Measurements from ENCODE around the gene AMBP. TPM values are rescaled to one million over a fixed set of nuclear protein-coding genes. Genes with fewer than 3 reads are reported as not detected.

Gene AMBP
- total and polyA plus RNA-seq, 2 donors from 2014 or later, result 5.3 to 43.5 TPM

- Histone ChIP-seq H3K4me3 (ENCODE audit: low read length in 3 of 3) (no peak overlapping the region), H3K9me3 (ENCODE audit: control insufficient read depth in 2 of 3, insufficient read depth in 1 of 3, low read length in 3 of 3) (no peaks in the 10 kb centered on the region), H3K27ac (ENCODE audit: low read depth in 2 of 2, low read length in 2 of 2) (no peak overlapping the region), H3K9ac (ENCODE audit: low read length in 3 of 3) (no peak overlapping the region), H3K27me3 (ENCODE audit: control insufficient read depth, insufficient read depth, low read length) (no peaks in the 10 kb centered on the region), H3K36me3 (ENCODE audit: control insufficient read depth in 2 of 3, insufficient read depth in 3 of 3, low read length in 3 of 3) (peaks cover 10 to 52% (median 44%) of the 10 kb centered on the region in 3 donors), H3K4me1 (ENCODE audit: control insufficient read depth in 2 of 3, insufficient read depth in 2 of 3, low read depth in 1 of 3, low read length in 3 of 3) (no peaks in the 10 kb centered on the region)
- FAIRE-seq (no peak), DNase-seq (peak in 2 of 5 donors; percentile 0 to 19)
- intact Hi-C loops (cut with DNase I), result no loop called here
- no peak for TF ChIP-seq CTCF (IDR thresholded peaks at IDR 0.05; ENCODE audit: borderline replicate concordance, extremely low read depth, insufficient read depth)
Observed at GRCh38 chr9:114048533-114049415, 29.3 kb downstream of the AMBP start.

GRCh38 chr9:114047717-114048116 lies 30.4 kb downstream of the AMBP start:
- TF ChIP-seq CTCF (IDR thresholded peaks at IDR 0.05; ENCODE audit: borderline replicate concordance, extremely low read depth, insufficient read depth), result peak; percentile 30
- no peak overlapping the region for H3K9ac ChIP-seq (ENCODE audit: low read length in 3 of 3)
- H3K4me3 ChIP-seq (ENCODE audit: low read length in 3 of 3), result no peak overlapping the region
- no peak for FAIRE-seq
- intact Hi-C loops (cut with DNase I), result no loop called here
- no peaks in the 10 kb centered on the region for H3K27me3 ChIP-seq (ENCODE audit: control insufficient read depth, insufficient read depth, low read length)
- H3K36me3 ChIP-seq (ENCODE audit: control insufficient read depth in 2 of 3, insufficient read depth in 3 of 3, low read length in 3 of 3), result peaks cover 8 to 52% (median 38%) of the 10 kb centered on the region in 3 donors
- no peak overlapping the region for H3K27ac ChIP-seq (ENCODE audit: low read depth in 2 of 2, low read length in 2 of 2)
- H3K4me1 ChIP-seq (ENCODE audit: control insufficient read depth in 2 of 3, insufficient read depth in 2 of 3, low read depth in 1 of 3, low read length in 3 of 3), result no peaks in the 10 kb centered on the region
- DNase-seq, result peak in 2 of 5 donors; percentile 7 to 23
- H3K9me3 ChIP-seq (ENCODE audit: control insufficient read depth in 2 of 3, insufficient read depth in 1 of 3, low read length in 3 of 3), result no peaks in the 10 kb centered on the region

GRCh38 chr9:114046875-114047274 lies 31.2 kb downstream of the AMBP start:
- Histone ChIP-seq H3K36me3 (ENCODE audit: control insufficient read depth in 2 of 3, insufficient read depth in 3 of 3, low read length in 3 of 3) (peaks cover 8 to 49% (median 34%) of the 10 kb centered on the region in 3 donors), H3K9ac (ENCODE audit: low read length in 3 of 3) (no peak overlapping the region), H3K4me1 (ENCODE audit: control insufficient read depth in 2 of 3, insufficient read depth in 2 of 3, low read depth in 1 of 3, low read length in 3 of 3) (no peaks in the 10 kb centered on the region), H3K27ac (ENCODE audit: low read depth in 2 of 2, low read length in 2 of 2) (no peak overlapping the region), H3K4me3 (ENCODE audit: low read length in 3 of 3) (no peak overlapping the region), H3K27me3 (ENCODE audit: control insufficient read depth, insufficient read depth, low read length) (no peaks in the 10 kb centered on the region), H3K9me3 (ENCODE audit: control insufficient read depth in 2 of 3, insufficient read depth in 1 of 3, low read length in 3 of 3) (no peaks in the 10 kb centered on the region)
- intact Hi-C loops (cut with DNase I), result no loop called here
- no peak for FAIRE-seq
- DNase-seq, result no peak
- no peak for TF ChIP-seq CTCF (IDR thresholded peaks at IDR 0.05; ENCODE audit: borderline replicate concordance, extremely low read depth, insufficient read depth)

All from kidney (tissue), 14 donors.